HG02588 (cell line): ENCODE results near the gene RHPN2.
"Not testable (repeated sequence)": the region's sequence is repeated elsewhere in the genome, so short reads cannot be mapped to it uniquely, and the experiment has no call there.

Experiments
- ATAC-seq: cut with Tn5 transposase; IDR thresholded peaks from one replicate; pipeline ENCODE4 v1.9.1; 2021; ENCODE audit warnings: mild to moderate bottlenecking, moderate library complexity; ENCODE audit not compliant: unreplicated experiment

The RHPN2 gene

DNA sequence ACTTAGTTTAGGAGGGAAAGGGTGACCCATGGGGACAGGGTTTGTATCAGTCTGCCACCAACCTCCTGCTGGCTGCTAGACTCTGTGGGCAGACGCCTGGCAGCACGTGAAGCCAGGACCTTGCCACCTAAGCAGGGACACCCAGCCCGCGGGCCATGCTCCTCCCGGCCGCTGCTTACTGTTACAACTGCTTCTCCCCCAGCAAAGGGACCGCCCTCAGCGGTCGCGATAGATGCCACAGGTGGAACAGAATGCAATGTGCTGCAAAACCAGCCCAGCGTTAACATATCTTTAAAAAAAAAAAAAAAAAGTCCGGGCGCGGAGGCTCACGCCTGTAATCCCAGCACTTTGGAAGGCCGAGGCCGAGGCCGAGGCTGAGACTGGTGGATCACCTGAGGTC lies 1.9 kb upstream of the RHPN2 start:
- no peak for ATAC-seq

DNA sequence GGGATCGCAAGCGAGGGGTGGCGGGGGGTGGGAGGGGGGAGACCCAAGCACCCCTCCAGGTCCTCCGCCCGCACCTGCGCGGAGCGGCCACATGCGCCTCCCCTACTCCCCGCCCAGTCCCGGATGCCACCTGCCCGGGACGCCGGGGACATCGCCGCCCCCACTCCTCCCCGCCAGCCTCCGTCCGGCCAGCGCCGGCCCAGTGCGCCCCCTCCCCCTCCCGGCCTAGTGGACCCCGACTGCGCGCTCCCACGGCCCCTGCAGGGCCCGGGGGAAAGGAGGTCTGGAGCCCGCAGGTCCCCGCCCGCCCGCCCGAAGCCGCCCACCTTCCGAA lies 263 bp downstream of the RHPN2 start:
- peak; percentile 35 for ATAC-seq

DNA sequence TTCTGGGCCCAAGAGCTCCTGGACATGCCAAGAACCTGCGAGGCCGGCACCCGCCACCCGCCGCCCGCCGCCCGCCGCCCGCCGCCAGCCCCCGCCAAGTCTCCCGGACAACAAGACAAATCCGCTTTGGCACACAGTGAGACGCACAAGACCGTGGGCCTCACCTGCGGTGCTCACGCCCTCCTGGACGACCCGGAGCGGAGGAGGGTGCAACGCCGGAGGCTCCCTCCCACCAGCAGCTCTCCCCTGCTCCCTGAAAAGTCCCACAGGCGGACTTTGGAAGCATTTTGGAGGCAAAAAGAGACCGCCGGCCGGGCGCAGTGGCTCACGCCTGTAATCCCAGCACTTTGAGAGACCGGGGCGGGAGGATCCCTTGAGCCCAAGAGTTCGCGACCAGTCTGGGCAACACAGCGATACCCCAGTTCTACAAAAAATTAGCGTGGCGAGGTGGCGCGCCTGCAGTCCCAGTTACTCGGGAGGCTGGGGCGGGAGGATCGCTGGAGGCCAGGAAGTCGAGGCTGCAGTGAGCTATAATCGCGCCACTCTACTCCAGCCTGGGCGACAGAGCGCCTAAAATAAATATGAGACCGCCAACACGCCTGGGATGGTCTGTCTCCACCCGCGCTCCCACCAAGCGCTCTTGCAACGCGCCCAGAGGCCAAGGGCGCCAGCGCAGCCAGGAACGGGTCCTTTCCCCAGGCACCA lies 783 bp downstream of the RHPN2 start:
- ATAC-seq: no peak

DNA sequence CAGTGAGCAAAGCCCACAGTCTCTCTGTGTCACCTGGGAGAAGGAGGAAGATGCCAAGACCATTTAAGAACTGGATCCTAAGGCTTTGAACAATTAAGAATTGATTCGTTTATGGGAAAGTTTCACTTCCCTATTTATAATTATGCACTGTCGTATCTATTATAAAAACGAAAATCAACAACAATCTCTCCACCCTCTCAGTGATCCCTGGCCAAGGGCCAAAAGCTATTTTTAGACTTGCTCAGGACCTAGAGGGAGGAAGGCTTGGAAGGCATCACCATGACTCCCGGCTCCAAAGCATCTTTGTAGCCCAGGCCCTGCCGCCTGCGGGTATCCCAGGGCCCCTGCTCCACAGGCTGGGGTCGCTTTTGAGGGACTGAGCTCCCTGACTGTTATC lies 1.3 kb downstream of the RHPN2 start:
- no peak for ATAC-seq

DNA sequence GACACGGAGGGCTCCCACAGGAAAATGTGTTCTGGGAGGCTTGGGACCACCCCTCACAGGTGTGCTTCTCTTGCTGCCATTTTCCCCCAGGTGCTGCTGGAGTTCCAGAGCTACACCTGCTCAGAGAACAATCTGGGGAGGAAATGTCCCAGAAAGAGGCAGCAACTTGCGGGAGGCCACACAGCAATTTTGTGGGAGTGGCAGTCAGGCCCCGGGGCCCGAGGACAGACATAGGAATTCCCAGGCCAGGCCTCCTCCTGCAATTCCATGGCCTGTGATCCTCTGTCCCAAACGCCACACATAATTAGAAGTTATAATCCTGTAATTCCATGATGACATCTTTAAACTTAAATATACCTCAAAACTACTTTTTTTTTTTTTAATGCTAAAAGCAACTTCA lies 1.8 kb downstream of the RHPN2 start:
- no peak for ATAC-seq

DNA sequence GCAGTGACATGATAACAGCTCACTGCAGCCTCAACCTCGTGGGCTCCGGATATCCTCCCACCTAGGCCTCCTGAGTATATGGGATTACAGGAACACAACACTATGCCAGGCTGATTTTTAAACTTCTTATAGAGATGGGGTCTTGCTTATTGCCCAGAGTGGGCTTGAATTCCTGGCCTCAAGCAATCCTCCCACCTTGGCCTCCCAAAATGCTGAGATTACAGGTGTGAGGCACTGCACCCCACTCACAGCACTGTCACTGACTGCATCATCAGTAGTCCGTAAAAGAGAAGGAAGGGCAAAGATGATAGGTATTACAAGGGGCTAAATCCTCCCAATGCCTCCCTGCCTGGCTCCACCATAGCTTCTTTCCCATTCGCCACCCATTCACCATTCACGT lies 4.1 kb downstream of the RHPN2 start:
- ATAC-seq: no peak

DNA sequence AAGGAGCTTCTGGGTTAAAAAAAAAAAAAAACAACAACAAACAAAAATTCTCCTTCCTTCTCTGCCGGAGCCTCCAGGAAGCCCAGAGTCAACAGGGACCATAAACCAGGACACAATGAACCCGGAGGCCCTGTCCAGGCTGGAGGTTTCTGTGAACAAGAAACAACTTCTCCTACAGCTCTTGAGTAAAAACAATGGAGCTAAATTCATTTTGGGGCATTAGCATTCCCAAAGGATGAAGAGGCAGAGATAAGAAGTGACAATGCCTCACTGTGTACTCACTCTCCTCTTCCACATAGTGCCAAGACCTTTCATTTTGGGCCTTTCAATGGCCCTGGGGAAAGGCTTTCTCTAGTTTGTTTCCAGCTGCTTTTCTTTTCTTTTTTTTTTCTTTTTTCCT lies 9.0 kb downstream of the RHPN2 start:
- no peak for ATAC-seq

DNA sequence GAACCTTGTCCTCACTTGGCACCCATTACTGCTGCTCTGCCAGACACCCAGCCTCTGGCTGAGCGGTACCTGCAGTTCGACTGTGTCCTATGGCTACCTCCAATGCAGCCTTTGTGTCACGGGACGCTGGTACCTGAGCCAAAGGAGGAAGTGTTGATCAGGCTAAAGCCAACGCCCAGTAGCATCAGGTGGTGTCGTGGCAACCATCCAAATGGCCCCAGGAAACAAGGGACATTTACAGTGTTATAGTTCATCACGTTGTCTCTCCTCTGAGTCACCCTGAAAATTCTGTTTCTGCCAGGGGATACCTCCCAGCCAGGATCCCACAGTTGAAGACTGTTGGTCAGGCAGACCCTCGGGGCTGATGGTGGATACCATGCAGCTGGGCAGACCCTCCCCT lies 10.1 kb downstream of the RHPN2 start:
- ATAC-seq: no peak

DNA sequence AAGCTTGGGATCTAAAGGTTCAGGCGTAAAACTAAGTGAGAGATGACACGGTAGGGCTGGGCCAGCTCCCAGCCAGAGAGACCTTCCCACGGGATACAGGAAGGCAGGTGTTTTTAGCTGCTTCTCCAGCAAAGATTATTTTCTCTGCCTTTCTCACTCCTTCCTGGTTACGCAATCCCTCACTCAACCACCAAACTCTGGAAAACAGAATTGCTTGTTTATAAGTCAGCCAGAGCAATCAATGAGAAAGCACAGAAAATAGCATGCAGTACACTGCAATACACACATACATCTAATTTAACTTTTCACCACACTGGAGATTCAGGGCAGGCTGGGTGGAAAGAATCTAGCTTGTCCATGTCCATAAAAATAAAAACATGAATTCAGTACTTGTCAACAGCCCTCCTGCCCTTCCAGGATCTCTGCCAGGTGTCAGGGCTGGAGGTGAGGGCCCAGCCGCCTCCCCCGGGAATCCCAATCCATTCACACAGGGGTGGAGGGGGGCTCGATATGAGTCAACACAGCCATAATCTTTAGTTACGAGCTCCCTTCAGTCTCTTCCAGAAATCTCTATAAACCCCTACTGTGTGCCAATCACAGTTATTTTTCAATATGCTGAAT lies 12.2 kb downstream of the RHPN2 start:
- no peak for ATAC-seq

DNA sequence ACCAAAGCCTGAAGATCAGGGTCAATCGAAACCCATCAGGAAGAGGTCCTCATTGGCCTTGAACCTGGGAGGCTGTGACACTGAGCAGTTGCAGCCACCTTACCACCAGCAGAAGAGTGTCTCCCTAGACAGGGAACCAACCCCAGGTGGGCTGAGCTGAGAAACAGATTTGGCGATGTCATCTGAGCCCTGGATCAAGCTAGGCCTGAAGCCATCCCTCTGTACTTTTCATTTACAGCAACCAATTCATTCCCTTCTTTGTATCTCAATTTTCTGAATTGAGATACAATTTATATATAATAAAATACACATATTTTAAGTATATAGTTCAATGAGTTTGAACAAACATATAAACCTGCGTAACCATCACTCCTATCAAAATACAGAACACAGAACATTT lies 14.6 kb downstream of the RHPN2 start:
- ATAC-seq: no peak

DNA sequence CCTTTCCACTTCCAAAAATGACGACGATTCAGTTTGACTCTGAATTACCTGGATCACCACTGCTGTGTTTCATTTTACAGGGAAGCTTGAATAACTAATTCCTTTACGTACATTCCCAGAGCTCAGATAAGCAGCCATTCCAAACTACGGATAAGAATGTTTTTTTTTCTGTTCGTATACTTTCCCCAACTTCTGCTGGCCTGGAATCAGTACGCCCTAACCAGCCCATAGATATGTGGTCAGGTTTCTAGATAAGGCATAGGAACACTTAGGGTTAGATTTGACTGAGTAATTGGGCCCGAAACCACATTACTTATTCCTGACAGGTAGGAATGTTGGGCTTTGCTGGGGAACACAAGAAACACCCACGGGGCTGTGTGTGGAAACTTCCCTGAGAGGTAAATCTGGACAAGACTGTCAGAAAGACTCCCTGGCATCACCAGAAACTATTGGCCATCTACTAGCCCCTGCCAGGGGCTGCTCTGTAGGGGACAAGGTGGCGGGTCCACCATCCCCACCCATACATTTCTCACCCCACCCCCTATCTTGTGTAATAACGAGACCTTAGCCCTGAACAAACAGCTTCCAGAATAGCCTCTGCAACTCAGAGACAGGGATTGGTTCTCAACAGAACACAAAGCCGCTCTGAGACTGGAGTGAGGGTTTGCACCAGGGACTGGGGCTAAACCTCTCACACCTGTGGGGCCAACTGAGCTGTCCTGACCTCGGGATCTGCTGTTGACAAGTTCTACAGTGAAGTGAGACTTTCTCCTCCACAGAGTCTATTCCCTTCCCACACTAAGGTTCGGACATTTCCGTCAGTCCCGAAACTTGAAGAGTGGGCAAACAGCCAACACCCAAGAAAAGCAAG lies 15.6 kb downstream of the RHPN2 start:
- no peak for ATAC-seq

DNA sequence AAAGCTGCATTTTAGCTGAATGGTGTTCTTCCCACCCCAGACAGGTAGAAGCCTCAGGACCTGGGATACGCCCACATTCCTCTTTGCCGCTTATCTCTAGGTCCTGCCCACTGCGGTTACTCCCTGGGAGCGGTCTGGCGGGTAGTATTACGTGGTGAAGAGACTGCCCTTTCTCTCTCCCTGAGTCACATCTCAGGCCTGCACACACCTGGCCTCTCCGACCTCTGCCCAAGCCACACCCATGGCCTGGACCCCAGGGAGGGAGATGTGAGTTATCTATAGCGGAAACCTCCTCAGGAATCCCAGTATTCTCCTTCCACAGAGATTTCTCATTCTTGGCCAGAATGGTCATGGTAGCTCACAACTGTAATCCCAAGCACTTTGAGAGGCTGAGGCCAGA lies 17.3 kb downstream of the RHPN2 start:
- ATAC-seq: no peak

DNA sequence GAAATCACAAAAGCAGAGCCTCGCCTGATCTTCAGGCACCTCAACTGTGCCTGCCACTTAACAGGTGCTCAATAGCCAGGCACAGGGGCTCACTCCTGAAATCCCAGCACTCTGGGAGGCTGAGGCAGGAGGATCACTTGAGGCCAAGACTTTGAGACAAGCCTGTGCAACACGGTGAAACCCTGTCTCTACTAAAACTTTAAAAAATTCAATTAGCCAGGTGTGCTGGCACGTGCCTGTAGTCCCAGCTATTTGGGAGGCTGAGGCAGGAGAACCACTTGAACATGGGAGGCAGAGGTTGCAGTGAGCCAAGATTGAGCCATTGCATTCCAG lies 22.9 kb downstream of the RHPN2 start:
- ATAC-seq: not testable (repeated sequence)

DNA sequence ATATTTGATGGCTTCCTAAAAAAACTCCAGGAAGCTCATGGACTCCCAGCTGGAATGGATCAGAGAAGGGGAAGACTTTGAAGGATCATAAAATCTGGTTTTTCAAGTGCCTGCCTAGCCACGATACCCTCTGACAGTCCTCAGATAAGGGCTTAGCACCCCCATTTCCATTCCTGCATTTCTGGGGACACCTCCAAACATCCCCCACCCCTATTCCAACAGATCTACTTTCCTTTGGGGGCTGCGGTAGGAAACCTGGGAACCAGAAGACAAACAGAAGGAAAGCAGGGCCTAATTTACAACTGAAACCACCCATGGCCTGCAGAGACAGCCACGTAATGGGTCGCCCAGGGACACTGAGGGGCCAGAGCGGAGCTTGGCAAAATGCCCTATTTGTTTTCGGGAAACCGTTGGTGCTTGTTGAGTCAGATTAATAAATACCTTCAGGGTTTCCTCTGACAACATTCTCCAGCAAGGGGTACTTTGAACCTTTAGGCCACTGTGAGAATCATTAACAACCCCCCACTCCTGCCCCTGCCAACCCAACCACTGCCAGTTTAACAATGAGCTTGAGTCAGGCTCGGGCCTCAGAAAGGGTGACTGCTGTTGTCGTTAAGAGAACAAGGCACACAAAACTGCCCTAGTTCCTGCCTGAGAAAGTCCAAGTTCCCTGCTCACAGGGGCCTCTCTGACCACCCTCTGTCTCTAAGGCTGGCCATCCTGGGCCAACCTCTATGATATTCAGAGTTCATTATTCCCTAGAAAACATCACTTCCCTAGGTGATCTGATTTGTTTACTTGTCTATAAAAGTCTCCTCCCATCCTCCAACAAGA lies 23.5 kb downstream of the RHPN2 start:
- ATAC-seq: no peak

DNA sequence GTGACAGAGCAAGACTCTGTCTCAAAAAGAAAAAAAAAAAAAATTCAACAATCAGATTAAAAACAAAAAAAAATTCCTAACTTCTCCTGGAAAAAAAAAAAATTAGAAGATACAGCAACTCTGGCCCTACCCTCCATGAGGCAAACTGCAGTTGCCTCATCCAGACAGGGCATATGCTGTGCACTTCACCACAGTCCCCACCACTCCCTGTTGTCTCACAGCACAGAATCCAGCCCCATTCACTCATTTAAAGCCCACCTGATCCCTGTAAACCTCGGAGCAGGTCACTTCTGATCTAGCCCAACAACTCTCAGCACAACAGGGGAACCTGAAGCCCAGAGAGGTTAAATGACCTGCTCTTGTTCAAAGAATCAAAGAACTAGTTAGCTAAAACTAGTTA lies 24.9 kb downstream of the RHPN2 start:
- ATAC-seq: no peak

DNA sequence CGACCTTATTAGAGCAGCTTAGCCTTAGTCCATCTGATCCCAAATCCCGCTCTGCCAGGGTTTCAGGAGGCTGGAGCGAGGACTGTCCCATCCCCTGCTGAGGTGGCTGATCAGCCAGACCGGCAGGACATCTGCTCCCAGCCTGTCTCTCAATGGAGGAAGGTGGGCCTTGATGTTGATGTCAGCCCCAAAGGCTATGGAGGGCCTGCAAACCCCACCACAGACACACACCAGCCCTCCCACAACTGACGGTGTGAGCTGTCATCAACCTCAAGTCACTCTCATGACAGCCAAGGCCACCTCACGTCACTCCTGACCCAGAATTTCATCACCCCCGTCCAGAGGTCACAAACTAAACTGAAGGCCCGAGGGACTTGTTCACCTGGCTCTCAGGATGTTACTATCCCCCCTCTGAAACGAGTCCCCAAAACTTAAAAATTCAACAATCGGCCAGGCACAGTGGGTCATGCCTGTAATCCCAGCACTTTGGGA lies 25.5 kb downstream of the RHPN2 start:
- no peak for ATAC-seq

DNA sequence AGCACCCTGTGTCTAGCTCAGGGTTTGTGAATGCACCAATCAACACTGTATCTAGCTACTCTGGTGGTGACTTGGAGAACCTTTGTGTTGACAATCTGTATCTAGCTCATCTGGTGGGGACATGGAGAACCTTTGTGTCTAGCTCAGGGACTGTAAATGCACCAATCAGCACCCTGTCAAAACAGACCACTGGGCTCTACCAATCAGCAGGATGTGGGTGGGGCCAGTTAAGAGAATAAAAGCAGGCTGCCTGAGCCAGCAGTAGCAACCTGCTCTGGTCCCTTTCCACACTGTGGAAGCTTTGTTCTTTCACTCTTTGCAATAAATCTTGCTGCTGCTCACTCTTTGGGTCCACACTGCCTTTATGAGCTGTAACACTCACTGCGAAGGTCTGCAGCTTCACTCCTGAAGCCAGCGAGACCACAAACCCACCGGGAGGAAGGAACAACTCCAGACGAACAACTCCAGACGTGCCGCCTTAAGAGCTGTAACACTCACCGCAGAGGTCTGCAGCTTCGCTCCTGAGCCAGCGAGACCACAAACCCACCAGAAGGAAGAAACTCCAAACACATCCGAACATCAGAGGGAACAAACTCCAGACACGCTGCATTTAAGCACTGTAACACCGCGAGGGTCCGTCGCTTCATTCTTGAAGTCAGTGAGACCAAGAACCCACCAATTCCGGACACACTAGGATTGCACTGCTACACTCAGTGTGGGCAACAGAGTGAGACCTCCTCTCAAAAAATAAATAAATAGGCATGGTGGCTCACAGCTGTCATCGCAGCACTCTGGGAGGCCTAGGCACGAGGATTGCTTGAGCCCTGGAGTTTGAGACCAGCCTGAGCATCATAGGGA lies 27.3 kb downstream of the RHPN2 start:
- ATAC-seq: not testable (repeated sequence)

DNA sequence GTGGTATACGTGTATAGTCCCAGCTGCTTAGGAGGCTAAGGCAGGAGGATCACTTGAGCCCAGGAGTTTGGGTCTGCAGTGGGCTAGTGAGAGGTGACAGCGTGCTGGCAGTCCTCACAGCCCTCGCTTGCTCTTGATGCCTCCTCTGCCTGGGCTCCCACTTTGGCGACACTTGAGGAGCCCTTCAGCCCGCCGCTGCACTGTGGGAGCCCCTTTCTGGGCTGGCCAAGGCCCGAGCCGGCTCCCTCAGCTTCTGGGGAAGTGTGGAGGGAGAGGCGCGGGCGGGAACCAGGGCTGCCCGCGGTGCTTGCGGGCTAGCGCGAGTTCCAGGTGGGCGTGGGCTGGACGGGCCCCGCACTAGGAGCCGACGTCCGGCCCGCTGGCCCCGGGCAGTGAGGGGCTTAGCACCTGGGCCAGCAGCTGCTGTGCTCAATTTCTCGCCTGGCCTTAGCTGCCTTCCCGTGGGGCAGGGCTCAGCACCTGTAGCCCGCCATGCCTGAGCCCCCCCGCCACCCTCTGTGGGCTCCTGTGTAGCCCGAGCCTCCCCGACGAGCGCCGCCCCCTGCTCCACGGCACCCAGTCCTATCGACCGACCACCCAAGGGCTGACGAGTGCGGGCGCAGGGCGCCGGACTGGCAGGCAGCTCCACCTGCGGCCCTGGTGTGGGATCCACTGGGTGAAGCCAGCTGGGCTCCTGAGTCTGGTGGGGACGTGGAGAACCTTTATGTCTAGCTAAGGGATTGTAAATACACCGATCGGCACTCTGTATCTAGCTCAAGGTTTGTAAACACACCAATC lies 28.1 kb downstream of the RHPN2 start:
- not testable (repeated sequence) for ATAC-seq

DNA sequence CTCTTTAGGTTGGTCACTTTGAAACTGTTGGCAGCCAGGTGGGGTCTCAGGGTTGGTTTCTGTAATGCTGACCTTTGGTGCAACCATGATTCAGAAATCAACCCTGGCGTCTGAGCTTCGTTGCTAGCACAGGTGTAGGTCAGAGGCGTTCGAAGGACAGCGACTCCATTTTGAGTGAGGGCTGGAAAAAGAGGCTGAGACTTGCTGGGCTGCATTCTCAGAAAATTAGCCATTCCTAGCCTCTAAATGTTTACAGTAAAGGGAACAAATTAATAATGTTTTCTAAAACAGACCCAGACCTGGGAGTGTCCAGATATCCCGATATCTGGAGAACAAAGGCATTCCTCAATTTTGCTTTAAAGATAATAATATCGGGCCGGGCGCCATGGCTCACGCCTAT lies 29.2 kb downstream of the RHPN2 start:
- ATAC-seq: no peak
